Stimulated activated CD8-positive, alpha-beta memory T cell treated with anti-CD3 and anti-CD28 coated beads, Interleukin-4, amount 100 ng/mL, for 24 hours (primary cell): Measurements from ENCODE around the gene ENAH.

Experiments
- DNase-seq: peaks from one replicate; pipeline ENCODE4 v3.0.0-alpha.2; 2020; ENCODE audit warnings: low read depth

Gene ENAH

GRCh38 chr1:225603538-225604354, 49.2 kb downstream of the ENAH start:
- DNase-seq: no peak

- no peak for DNase-seq
These were observed 50.2 kb downstream of the ENAH start for GRCh38 chr1:225602590-225603206.

GRCh38 chr1:225601902-225602589, 50.9 kb downstream of the ENAH start:
- DNase-seq: no peak

- DNase-seq: no peak
These were observed 54.1 kb downstream of the ENAH start for GRCh38 chr1:225598847-225599246.

- DNase-seq: no peak
These were observed 54.9 kb downstream of the ENAH start for GRCh38 chr1:225597926-225598575.

GRCh38 chr1:225596736-225597135, 56.2 kb downstream of the ENAH start:
- DNase-seq: no peak

GRCh38 chr1:225595974-225596551, 56.9 kb downstream of the ENAH start:
- no peak for DNase-seq

GRCh38 chr1:225595452-225595851, 57.5 kb downstream of the ENAH start:
- no peak for DNase-seq

GRCh38 chr1:225593414-225593813, 59.5 kb downstream of the ENAH start:
- DNase-seq: no peak

- no peak for DNase-seq
These were observed 60.4 kb downstream of the ENAH start for GRCh38 chr1:225592362-225593025.

- DNase-seq: no peak
These were observed 65.6 kb downstream of the ENAH start for GRCh38 chr1:225587310-225587709.

- no peak for DNase-seq
These were observed 71.7 kb downstream of the ENAH start for GRCh38 chr1:225581186-225581585.

GRCh38 chr1:225580238-225581099, 72.5 kb downstream of the ENAH start:
- DNase-seq: no peak

- no peak for DNase-seq
These were observed 74.5 kb downstream of the ENAH start for GRCh38 chr1:225578251-225578977.

- no peak for DNase-seq
These were observed 75.7 kb downstream of the ENAH start for GRCh38 chr1:225577241-225577640.

GRCh38 chr1:225573216-225573615, 79.7 kb downstream of the ENAH start:
- DNase-seq: no peak

GRCh38 chr1:225572422-225572821, 80.5 kb downstream of the ENAH start:
- no peak for DNase-seq

- DNase-seq: no peak
These were observed 85.1 kb downstream of the ENAH start for GRCh38 chr1:225567789-225568188.

GRCh38 chr1:225565847-225566246, 87.1 kb downstream of the ENAH start:
- DNase-seq: no peak

GRCh38 chr1:225561675-225562074, 91.2 kb downstream of the ENAH start:
- no peak for DNase-seq
